GM19324 (cell line): ENCODE data around the gene MRPL14.

Source experiments
- ATAC-seq: cut with Tn5 transposase; IDR thresholded peaks from one replicate; pipeline ENCODE4 v1.9.1; 2021; ENCODE audit warnings: mild to moderate bottlenecking, moderate library complexity; ENCODE audit not compliant: unreplicated experiment, low FRiP score

The MRPL14 gene

DNA sequence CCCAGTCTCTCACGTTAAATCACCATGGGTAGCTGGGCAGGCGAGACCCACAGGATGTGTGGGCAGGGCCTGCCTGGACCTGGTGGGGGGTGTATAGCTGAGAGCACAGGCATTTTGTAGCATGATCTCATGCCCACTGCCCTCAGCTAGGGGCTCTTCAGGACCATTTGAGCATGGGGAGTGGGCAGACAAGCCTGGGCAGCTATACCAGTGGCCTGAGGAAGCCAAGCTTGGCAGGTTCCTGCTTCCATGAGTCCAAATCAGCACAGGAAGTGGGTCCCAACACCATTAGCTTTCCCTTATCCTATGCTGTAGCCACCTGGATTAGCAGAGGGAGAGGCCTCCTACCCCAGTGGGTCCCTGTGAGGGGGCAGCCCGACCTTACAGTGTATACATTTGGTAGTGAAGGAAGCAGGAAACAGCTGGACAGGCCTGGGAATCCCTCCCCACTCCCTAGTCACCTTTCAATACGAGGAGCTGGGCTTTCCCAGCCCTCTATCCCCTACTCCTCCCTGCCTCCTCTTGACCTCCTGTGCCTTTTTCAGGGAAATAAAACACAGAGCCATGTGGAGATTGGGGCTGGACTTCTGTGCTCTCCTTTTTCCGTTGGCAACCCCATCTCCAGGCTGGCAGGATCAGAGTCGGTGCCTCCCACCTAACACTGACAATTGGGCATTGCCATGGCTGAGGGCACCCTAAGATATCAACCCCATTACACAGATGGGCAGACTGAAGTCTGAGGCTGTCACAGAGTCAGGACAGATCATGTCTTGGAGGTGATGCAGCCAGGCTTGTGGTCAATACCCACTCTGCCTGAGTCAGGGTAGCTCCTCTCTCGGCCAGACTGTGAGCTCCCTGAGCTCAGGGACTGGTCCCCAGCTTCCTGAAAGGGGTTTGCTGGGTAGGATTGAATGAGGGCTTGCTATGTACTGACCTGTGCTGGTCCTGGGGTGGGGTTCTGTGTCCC is 59.8 kb downstream of the MRPL14 start:
- ATAC-seq: no peak

DNA sequence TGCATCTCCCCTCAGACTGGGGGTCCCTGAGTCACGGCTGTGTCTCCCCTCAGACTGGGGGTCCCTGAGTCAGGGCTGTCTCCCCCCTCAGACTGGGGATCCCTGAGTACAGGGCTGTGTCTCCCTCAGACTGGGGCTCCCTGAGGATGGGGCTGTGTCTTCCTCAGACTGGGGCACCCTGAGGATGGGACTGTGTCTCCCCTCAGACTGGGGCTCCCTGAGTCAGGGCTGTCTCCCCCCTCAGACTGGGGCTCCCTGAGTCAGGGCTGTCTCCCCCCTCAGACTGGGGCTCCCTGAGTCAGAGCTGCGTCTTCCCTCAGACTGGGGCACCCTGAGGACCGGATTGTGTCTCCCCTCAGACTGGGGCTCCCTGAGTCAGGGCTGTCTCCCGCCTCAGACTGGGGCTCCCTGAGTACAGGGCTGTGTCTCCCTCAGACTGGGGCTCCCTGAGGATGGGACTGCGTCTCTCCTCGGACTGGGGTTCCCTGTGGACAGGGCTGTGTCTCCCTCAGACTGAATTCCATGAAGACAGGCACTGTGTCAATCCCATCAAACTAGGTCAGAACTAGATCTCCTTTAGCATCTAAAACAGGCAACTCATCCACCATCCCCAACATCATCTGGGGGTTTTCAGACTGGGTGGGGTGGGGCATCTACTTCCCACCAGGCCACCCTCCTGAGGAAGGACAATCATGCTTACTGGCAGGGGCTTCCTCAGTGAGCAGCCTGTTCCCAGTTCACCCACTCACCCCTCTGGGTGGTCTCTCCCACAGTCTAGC is 60.7 kb downstream of the MRPL14 start:
- no peak for ATAC-seq

DNA sequence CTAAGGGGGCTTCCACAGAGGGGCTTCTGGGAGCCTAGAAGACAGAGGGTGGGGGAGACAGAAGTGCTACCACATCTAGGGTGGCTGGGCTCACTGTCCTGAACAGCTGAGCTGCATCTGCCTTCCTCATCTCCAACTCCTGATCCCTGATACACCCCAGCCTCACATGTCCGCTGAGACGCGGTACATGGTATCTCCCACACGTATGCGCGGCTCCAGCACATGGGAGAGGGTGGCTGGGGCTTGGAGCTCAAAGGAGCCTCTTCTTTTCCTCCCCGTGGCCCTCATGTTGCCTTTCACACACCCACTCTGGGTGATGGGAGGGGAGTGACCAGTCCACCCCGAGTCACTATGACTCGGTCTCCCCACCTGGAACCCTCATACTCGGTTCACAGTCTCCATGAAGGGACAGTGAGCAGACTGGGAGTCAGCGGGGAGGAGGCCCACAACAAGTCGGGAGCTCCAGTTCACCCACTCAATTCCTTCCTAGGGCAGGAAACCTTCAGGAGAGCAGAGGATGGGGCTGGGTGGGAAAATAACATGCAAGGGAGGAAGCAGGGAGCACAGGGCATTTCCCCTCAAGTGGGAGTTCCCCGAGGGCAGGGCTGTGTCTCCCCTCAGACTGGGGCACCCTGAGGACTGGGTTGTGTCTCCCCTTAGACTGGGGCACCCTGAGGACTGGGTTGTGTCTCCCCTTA is 61.7 kb downstream of the MRPL14 start:
- ATAC-seq: no peak

DNA sequence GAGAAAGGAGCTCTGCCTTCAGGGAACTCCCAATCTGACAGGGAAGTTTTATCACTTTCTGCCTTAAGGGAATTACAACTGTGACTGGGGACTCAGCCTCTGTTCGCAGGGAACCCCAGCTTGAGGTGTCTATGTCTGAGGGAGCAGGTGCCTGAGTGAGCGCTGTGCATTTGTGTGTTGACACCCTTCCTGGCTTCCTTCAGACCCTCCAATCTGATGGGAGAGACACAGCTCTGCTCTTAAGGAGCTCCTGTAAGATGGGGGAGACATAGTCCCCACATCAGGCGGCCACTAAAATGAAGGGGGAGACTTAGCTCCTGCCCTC is 62.3 kb downstream of the MRPL14 start:
- ATAC-seq: no peak

DNA sequence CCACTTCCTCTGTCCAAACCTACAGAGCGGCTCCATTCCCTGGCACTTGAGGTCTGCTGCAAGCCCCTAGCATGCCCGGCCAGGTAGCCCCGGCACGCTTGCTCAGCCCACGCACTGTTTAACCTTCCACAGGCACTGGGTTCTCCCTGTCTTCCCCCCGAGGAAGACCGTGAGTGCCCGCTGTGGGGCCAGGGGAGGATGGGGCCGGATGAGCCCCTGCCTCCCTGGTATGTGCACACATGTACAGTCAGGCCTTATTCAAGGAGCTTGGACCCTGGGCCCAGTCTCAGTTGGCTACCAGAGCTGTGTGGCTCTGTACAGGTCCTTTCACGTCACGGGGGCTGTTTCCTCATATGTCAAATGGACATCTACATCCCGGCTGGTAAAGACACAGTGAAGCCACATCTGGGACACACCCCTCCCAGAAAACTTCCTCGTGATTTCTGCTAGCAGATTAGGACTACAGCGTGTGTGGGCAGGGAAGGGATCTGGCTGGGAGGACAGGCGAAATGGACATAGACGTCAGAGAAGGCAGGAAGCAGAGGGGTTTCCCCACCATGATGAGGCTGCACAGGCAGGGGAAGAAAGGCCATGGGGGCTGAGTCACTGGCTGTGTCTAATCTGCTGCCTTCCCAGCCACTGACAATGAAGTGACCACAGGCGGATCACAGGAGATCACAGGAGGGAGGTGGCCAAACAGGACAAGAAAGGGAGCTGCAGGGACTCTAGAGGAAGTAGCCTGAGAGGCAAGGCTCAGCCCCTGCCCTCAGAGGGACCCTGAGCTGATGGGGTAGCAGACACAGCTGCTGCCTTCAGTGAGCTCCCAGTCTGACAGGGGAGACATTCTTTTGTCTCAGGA is 62.9 kb downstream of the MRPL14 start:
- no peak for ATAC-seq

DNA sequence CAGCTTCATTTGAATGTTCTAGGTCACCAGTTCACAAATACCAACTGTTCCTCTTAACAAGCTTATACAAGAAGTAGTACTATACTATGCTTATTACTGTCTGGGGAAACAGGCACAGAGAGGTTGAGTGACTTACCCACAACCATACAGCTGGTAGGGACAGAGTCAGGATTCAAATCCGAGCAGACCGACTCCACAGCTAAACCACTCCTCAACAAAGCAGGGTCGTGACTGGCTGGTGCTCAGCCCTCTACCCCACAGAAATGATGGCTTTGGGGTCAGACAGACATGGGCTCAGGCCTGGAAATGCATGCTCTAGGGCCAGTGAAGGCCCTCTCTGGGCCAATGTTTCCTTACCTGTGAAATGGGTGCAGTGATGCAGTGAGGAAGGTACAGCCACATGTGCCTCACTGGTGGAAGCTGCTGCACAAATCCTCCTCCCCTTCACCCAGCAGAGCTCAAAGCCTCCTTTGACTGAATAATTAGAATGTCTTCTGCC is 63.6 kb downstream of the MRPL14 start:
- ATAC-seq: no peak
